H9 (cell line): ENCODE data around the gene NDC80. TPM values are rescaled to one million over a fixed set of nuclear protein-coding genes. Genes with fewer than 3 reads are reported as not detected.

Experiments used
- DNase-seq: peaks from one replicate; pipeline ENCODE4 v3.0.0-alpha.2; 2017
- H2AFZ ChIP-seq: one replicate; pipeline ENCODE4 v1.6.1; 2013; ENCODE audit warnings: mild to moderate bottlenecking, low read length, control low read depth, moderate library complexity
- H2AK5ac ChIP-seq: 2 replicates; pipeline ENCODE4 v1.6.1; 2013; ENCODE audit warnings: low read length, control low read depth, mixed read lengths; ENCODE audit not compliant: insufficient read length
- H2BK120ac ChIP-seq: one replicate; pipeline ENCODE4 v1.6.1; 2013; ENCODE audit warnings: low read depth, mild to moderate bottlenecking, low read length, control low read depth, inconsistent platforms; ENCODE audit not compliant: poor library complexity, severe bottlenecking
- H2BK12ac ChIP-seq: 2 replicates; pipeline ENCODE4 v1.6.1; 2013; ENCODE audit warnings: low read length, control low read depth, mixed read lengths, low read depth; ENCODE audit not compliant: insufficient read length
- H2BK15ac ChIP-seq: 2 replicates; pipeline ENCODE4 v1.6.1; 2013; ENCODE audit warnings: low read depth, low read length, control low read depth
- H2BK20ac ChIP-seq: one replicate; pipeline ENCODE4 v1.6.1; 2013; ENCODE audit warnings: low read depth, mild to moderate bottlenecking, low read length, control low read depth, inconsistent platforms; ENCODE audit not compliant: poor library complexity, severe bottlenecking
- H2BK5ac ChIP-seq: 2 replicates; pipeline ENCODE4 v1.6.1; 2013; ENCODE audit warnings: low read length, control low read depth, mixed read lengths; ENCODE audit not compliant: insufficient read length
- H3K14ac ChIP-seq: 2 replicates; pipeline ENCODE4 v1.6.1; 2013; ENCODE audit warnings: low read length, control low read depth; ENCODE audit not compliant: insufficient read depth
- H3K18ac ChIP-seq: 2 replicates; pipeline ENCODE4 v1.6.1; 2013; ENCODE audit warnings: low read depth, mild to moderate bottlenecking, mixed read lengths, low read length, control low read depth; ENCODE audit not compliant: insufficient read length
- H3K23ac ChIP-seq: 2 replicates; pipeline ENCODE4 v1.6.1; 2013; ENCODE audit warnings: low read length, control low read depth, mixed read lengths, low read depth; ENCODE audit not compliant: insufficient read length
- H3K23me2 ChIP-seq: 2 replicates; pipeline ENCODE4 v1.6.1; 2013; ENCODE audit warnings: low read depth, mild to moderate bottlenecking, mixed read lengths, low read length, control low read depth; ENCODE audit not compliant: insufficient read length, poor library complexity, severe bottlenecking
- H3K27ac ChIP-seq: 2 replicates; pipeline ENCODE4 v1.5.1; 2013; ENCODE audit warnings: low read length, control low read depth, mixed read lengths, low read depth; ENCODE audit not compliant: insufficient read length
- H3K27me3 ChIP-seq: 2 replicates; pipeline ENCODE4 v1.6.1; 2013; ENCODE audit warnings: low read length, control low read depth, inconsistent platforms; ENCODE audit not compliant: insufficient read depth
- H3K4ac ChIP-seq: 2 replicates; pipeline ENCODE4 v1.6.1; 2013; ENCODE audit warnings: low read depth, mild to moderate bottlenecking, control low read depth, inconsistent platforms, low read length, moderate library complexity
- H3K4me1 ChIP-seq: 2 replicates; pipeline ENCODE4 v1.6.1; 2013; ENCODE audit warnings: low read length, control low read depth, inconsistent platforms; ENCODE audit not compliant: insufficient read depth
- H3K4me2 ChIP-seq: 2 replicates; pipeline ENCODE4 v1.6.1; 2013; ENCODE audit warnings: low read length, control low read depth, mixed read lengths; ENCODE audit not compliant: insufficient read length, insufficient read depth
- H3K56ac ChIP-seq: 2 replicates; pipeline ENCODE4 v1.6.1; 2013; ENCODE audit warnings: low read depth, mild to moderate bottlenecking, mixed read lengths, low read length, control low read depth; ENCODE audit not compliant: insufficient read length
- H3K79me1 ChIP-seq: 2 replicates; pipeline ENCODE4 v1.6.1; 2013; ENCODE audit warnings: low read depth, mild to moderate bottlenecking, moderate library complexity, low read length, control low read depth, inconsistent platforms; ENCODE audit not compliant: insufficient read depth, poor library complexity, severe bottlenecking
- H3K79me2 ChIP-seq: 2 replicates; pipeline ENCODE4 v1.6.1; 2013; ENCODE audit warnings: low read length, control low read depth, inconsistent platforms; ENCODE audit not compliant: insufficient read depth
- H3K9ac ChIP-seq: 2 replicates; pipeline ENCODE4 v1.6.1; 2013; ENCODE audit warnings: low read length, control low read depth, mixed read lengths; ENCODE audit not compliant: insufficient read length; ENCODE audit errors: extremely low read depth
- H3K9me3 ChIP-seq: one replicate; pipeline ENCODE4 v1.6.1; 2013; ENCODE audit warnings: low read depth, low read length, inconsistent platforms; ENCODE audit not compliant: control insufficient read depth
- H3T11ph ChIP-seq: one replicate; pipeline ENCODE4 v1.6.1; 2013; ENCODE audit warnings: mild to moderate bottlenecking, low read length, control low read depth, inconsistent platforms
- H4K20me1 ChIP-seq: one replicate; pipeline ENCODE4 v1.6.1; 2013; ENCODE audit not compliant: control insufficient read depth, insufficient read length, insufficient read depth
- H4K5ac ChIP-seq: 2 replicates; pipeline ENCODE4 v1.6.1; 2013; ENCODE audit warnings: low read depth, mild to moderate bottlenecking, mixed read lengths, low read length, control low read depth; ENCODE audit not compliant: insufficient read length
- H4K8ac ChIP-seq: replicated peaks from 2 replicates; pipeline ENCODE4 v1.6.1; 2013; ENCODE audit warnings: low read length, control low read depth, mixed read lengths, low read depth; ENCODE audit not compliant: insufficient read length
- H4K91ac ChIP-seq: 2 replicates; pipeline ENCODE4 v1.6.1; 2013; ENCODE audit warnings: low read depth, mild to moderate bottlenecking, moderate library complexity, mixed read lengths, low read length, control low read depth; ENCODE audit not compliant: insufficient read length
- H3K27ac Mint-ChIP-seq, 3 experiments: 2 replicates in 2 of 3; 3 replicates in 1 of 3; pipeline ENCODE4 v1.8.0; 2020 to 2021; ENCODE audit warnings: mixed read lengths in 3 of 3, mild to moderate bottlenecking in 1 of 3, moderate library complexity in 1 of 3
- H3K27me3 Mint-ChIP-seq: 2 replicates; pipeline ENCODE4 v1.8.0; 2021; ENCODE audit warnings: low read depth, mild to moderate bottlenecking, moderate library complexity, mixed read lengths
- H3K36me3 Mint-ChIP-seq, 3 experiments: 2 replicates in 2 of 3; 3 replicates in 1 of 3; pipeline ENCODE4 v1.8.0; 2020 to 2021; ENCODE audit warnings: low read depth in 3 of 3, mixed read lengths in 3 of 3; ENCODE audit not compliant: insufficient read depth in 1 of 3
- H3K4me1 Mint-ChIP-seq, 2 experiments: 2 replicates each; pipeline ENCODE4 v1.8.0; 2020; ENCODE audit warnings: mixed read lengths in 2 of 2
- H3K4me3 Mint-ChIP-seq, 2 experiments: 2 replicates in 1 of 2; 3 replicates in 1 of 2; pipeline ENCODE4 v1.8.0; 2020 to 2021; ENCODE audit warnings: mild to moderate bottlenecking in 2 of 2, mixed read lengths in 2 of 2, moderate library complexity in 1 of 2
- H3K9me3 Mint-ChIP-seq, 2 experiments: 2 replicates in 1 of 2; 3 replicates in 1 of 2; pipeline ENCODE4 v1.8.0; 2020; ENCODE audit warnings: mild to moderate bottlenecking in 2 of 2, mixed read lengths in 2 of 2, moderate library complexity in 1 of 2
- WGBS: extraction: QIAGEN DNeasy Blood & Tissue Kit; methylation state at CpG from one replicate; pipeline ENCODE4 v1.1.7; 2013; ENCODE audit warnings: missing lambda C conversion rate, low lambda C conversion rate, mixed read lengths; ENCODE audit not compliant: insufficient read length; ENCODE audit errors: extremely low coverage; 5-methylcytosine and 5-hydroxymethylcytosine counted together
- total RNA-seq: library from RNA; stranded (reverse); gene quantifications from 2 replicates; pipeline ENCODE4 v1.2.1, GENCODE V29; 2021
- TF ChIP-seq, protein P1 (sequence below): fragments of 200-600 bp; sonication (generic); conservative IDR thresholded peaks from 3 replicates; pipeline ENCODE4 v1.8.0; 2021; ENCODE audit warnings: antibody characterized with exemption, mild to moderate bottlenecking

Gene NDC80
- total RNA-seq, 1 experiment from 2014 or later = 39.5 TPM

DNA sequence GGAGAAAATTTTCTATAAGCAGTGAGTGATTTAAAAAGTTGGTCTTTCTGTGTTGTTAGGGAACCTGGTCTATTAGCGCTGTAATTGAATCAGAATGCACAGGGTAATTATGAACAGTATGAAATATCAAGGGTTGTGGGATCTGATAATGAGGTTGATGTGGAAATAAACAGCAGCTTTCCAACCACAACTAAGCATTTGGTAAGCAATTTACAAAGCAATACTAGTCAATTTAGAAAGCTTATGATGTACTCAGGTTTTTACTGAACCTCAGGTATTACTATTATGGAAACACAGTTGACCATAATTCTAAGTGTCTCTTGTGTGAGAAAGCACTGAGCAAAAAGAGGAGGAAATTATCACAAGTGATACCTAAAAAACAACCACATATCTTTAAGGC is 73.2 kb downstream of the NDC80 start:
- H3K27ac ChIP-seq = no peak overlapping the region
- no peaks in the 10 kb centered on the region for H4K20me1 ChIP-seq
- WGBS = no CpG with 5 or more reads among the region's 1 CpG
- H2AFZ ChIP-seq = no peak overlapping the region
- H4K91ac ChIP-seq = no peak overlapping the region
- Mint-ChIP-seq H3K27ac (no peak overlapping the region), H3K4me1 (no peaks in the 10 kb centered on the region), H3K36me3 (no peaks in the 10 kb centered on the region), H3K27me3 (no peaks in the 10 kb centered on the region; the same call in 1 of the 2 replicates), H3K9me3 (no peaks in the 10 kb centered on the region), H3K4me3 (no peak overlapping the region)
- H2BK12ac ChIP-seq = no peak overlapping the region
- H4K5ac ChIP-seq = no peak overlapping the region
- H3K9ac ChIP-seq = no peak overlapping the region
- no peak overlapping the region for H3K4ac ChIP-seq
- no peak overlapping the region for H4K8ac ChIP-seq
- no peak overlapping the region for H3K18ac ChIP-seq
- no peak for DNase-seq
- H3K14ac ChIP-seq = no peak overlapping the region
- H2BK15ac ChIP-seq = no peak overlapping the region
- no peak overlapping the region for H3K4me2 ChIP-seq
- no peak overlapping the region for H2BK5ac ChIP-seq
- H3K56ac ChIP-seq = no peak overlapping the region
- H3K79me2 ChIP-seq = no peaks in the 10 kb centered on the region
- no peaks in the 10 kb centered on the region for H3K4me1 ChIP-seq
- H3K79me1 ChIP-seq = no peaks in the 10 kb centered on the region
- H2BK120ac ChIP-seq = no peak overlapping the region
- H2BK20ac ChIP-seq = no peak overlapping the region
- TF ChIP-seq, protein P1, sequence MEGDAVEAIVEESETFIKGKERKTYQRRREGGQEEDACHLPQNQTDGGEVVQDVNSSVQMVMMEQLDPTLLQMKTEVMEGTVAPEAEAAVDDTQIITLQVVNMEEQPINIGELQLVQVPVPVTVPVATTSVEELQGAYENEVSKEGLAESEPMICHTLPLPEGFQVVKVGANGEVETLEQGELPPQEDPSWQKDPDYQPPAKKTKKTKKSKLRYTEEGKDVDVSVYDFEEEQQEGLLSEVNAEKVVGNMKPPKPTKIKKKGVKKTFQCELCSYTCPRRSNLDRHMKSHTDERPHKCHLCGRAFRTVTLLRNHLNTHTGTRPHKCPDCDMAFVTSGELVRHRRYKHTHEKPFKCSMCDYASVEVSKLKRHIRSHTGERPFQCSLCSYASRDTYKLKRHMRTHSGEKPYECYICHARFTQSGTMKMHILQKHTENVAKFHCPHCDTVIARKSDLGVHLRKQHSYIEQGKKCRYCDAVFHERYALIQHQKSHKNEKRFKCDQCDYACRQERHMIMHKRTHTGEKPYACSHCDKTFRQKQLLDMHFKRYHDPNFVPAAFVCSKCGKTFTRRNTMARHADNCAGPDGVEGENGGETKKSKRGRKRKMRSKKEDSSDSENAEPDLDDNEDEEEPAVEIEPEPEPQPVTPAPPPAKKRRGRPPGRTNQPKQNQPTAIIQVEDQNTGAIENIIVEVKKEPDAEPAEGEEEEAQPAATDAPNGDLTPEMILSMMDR = no peak
- no peak overlapping the region for H3K23ac ChIP-seq
- no peaks in the 10 kb centered on the region for H3K23me2 ChIP-seq
- no peak overlapping the region for H3T11ph ChIP-seq
- no peaks in the 10 kb centered on the region for H3K27me3 ChIP-seq
- H2AK5ac ChIP-seq = no peak overlapping the region
- H3K9me3 ChIP-seq = no peaks in the 10 kb centered on the region
